PC-9 (cell line): ENCODE results near the gene HYDIN.

Source experiments
- CTCF ChIP-seq: fragments of 200-600 bp; sonication (generic); conservative IDR thresholded peaks from 2 replicates; pipeline ENCODE4 v1.6.1; 2017; ENCODE audit warnings: mixed run types, antibody characterized with exemption, mild to moderate bottlenecking, moderate library complexity
- EZH2 ChIP-seq: fragments of 200-600 bp; sonication (generic); IDR thresholded peaks from 2 replicates; pipeline ENCODE4 v1.8.0; 2017; ENCODE audit warnings: antibody characterized with exemption, low read depth

DNA sequence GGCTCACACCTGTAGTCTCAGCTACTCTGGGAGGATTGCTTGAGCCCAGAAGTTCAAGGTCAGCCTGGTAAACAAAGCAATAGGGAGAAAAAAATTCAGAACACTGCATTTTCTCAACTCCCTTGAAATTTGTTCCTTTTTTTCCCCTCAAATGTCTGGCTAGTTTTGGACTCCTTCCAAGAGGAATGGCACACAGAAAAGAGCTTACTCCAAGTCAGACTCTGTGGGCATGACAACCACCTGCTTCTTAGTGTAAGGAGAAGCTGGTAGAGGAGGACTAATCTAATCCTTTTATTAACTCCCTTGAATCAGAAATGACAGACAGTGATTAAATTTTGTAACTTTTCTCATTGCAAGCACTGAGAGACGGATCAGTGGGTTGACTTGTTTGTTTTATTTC, 27.9 kb upstream of the HYDIN start:
- TF ChIP-seq CTCF (no peak), EZH2 (no peak)
